IPS DF 4.7 (cell line): ENCODE results near the gene GNG7.
"Not testable (repeated sequence)": the region's sequence is repeated elsewhere in the genome, so short reads cannot be mapped to it uniquely, and the experiment has no call there.

Source experiments
- DNase-seq: peaks from one replicate; pipeline ENCODE4 v3.0.0-alpha.2; 2013; ENCODE audit warnings: low spot score; ENCODE audit errors: extremely low read depth

GNG7 gene

DNA sequence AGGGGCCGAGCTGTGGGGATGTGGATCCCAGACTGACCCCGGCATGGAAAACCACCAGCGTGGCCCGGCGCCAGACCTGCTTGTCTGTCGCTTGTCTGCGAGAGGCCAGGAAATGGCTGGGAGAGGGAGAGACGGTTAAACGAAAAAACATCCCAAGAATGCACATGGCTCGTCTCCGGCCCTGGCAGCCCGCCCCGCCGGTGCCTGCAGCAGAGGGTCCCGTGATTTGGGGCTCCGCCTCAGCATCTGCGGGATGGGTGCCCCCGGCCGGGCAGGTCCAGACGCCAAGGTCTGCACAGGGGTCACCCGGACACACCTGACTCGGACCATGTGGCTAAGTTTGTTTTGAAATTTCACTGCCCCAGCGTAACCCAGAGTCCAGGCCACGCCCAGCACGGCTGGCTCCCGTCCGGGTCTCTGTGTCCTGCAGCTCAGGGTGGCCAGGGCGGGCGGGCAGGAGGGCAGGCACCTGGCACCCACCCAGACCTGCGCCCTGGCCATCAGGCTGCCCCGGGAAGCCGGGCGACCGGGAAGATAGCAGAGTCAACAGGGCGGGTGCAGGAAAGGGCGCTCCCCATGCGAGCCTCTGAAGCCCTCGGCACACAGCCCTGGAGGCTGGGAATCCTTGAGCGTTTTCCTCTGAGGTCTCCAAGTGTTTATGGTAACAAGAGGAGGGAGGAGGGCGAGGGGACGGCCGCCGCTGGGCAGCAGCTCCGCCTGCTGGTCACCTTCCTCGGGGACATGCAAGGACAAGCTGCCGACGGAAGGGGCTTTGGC, 123.4 kb downstream of the GNG7 start:
- no peak for DNase-seq

DNA sequence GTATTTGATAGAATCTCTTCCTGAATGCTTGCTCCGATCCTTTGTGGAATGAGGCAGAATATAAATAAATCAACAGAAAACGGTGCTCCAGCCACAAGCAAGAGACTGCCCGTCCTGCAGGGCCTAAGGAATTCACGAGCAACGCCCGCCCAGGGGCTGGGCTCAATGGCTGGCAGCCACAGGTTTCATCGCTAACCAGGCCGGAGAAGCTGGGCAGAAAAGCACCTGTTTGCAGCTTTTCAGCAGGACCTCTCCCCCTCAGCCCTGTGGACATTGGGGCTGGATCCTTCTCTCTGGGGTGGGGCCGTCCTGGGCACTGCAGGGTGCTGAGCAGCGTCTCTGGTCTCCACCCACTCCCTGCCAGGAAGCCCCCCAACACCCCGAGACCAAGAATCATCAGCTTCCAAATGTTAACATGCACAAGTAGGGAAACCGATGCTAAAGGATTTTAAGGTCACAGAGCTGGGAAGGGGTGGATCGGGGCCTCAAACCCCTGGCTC, 124.1 kb downstream of the GNG7 start:
- no peak for DNase-seq

DNA sequence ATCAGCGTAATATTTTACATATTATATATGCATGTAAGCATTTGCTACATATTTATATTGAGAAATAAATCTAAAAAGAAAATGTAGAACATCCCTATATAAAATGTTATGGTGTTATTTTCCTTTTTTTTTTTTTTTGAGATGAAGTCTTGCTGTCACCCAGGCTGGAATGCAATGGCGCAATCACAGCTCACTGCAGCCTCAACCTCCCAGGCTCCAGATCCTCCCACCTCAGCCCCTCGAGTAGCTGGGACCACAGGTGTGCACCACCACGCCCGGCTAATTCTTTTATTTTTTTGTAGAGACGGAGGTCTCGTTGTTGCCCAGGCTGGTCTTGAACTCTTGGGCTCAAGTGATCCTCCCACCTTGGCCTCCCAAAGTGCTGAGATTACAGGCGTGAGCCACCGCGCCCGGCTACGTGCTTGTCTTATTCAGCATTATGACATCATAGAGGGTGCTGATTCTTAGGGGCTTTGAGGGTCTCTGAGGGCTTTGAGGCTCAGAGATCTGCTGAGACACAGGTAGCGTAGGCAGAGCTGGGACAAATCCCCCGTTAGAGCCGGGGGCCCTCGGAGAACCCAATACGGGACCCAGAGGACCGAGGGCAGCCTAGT, 124.7 kb downstream of the GNG7 start:
- no peak for DNase-seq

DNA sequence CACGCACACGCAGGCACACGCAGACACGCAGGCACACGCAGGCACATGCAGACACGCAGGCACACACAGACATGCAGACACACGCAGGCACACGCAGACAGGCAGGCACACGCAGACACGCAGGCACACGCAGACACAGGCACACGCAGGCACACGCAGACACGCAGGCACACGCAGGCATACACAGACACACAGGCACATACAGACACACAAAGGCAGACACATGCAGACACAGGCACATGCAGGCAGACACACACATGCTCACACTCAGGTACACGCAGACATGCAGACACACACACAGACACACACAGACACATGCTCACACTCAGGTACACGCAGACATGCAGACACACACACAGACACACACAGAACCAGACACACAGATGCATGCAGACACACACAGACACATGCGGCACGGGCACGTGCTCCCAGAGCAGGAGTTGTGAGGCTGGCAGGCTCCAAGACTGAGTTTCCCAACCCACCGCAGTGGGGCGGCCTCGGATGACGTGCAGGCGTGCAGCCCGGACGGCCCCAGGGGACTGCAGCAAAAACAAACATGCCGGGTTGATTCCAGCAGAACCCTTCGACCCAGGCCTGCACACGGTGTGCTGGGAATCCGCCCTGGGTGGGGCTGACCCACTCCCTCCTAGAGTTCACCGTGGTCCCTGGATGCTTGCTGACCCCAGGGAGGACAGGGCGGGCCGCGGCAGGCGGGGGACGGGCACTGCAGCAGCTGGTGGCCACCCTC, 126.6 kb downstream of the GNG7 start:
- DNase-seq: no peak

DNA sequence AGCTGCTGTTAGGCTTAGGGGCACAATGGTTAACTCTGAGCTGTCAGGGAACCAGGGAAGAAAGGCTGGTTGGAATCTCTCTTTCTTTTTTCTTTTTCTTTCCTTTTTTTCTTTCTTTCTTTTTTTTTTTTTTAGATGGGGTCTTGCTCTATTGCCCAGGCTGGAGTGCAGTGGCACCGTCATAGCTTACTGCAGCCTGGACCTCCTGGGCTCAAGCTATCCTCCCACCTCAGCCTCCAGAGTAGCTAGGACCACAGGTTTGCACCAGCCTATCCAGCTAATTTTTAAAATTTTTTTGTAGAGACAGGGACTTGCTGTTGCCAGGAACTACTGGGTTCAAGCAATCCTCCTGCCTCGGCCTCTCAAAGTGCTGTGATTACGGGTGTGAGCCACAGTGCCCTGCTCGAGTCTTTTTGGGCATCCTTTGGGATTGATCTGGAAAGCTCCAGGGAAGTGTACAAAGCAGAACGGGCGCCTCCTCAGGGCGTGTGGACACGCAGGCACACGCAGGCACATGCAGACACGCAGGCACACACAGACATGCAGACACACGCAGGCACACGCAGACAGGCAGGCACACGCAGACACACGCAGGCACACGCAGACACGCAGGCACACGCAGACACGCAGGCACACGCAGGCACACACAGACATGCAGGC, 127.4 kb downstream of the GNG7 start:
- no peak for DNase-seq

DNA sequence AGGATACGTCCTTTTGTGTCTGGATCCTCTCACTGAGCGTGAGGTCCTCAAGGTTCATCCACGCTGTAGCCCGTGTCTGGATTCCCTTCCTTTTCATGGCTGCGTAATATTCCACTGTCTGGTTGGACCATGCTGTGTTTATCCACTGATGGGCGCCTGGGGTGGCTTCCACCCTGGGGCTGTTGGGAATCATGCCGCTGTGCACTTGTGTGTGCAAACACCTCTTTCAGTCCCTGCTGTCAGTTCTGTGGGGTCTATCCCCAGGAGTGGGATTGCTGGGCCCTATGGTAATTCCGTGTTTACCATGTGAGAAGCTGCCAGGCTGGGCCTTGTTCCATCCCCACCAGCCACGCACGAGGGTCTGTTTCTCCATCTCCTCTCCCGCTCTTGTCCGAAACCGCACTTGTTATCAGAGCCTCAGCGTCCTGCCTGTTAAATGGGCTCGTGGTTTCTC, 128.0 kb downstream of the GNG7 start:
- DNase-seq: no peak

DNA sequence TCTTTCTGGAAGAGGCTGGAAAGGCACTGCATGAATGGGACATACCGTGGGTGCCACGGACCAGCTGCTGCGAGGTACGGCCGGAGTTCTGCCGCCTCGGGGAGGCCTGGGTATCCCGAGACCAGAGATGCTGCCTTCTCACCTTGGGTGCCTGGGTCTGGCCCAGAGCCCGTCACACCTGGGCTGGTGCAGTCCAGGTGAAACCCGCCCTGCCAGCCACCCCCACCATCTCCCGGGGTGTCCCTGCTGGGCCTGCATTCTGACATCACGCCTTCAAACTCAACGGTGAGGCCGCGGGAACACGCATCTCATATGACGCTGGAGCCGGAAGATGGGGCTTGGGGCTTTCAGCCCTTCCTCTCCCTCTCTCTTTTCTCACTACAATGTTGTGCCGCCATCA, 128.6 kb downstream of the GNG7 start:
- no peak for DNase-seq

DNA sequence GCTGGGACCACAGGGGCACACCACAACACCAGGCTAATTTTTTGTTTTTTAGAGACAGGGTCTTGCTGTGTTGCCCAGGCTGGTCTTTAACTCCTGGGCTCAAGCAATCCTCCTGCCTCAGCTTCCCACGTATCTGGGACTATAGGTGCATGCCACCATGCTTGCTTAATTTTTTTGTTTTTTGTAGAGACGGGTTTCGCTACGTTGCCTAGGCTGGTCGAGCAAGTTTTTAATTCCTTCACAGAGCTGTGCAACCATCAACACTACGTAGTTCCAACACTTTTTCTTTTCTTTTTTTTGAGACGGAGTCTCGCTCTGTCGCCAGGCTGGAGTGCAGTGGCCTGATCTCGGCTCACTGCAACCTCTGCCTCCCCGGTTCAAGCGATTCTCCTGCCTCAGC, 130.3 kb downstream of the GNG7 start:
- DNase-seq: not testable (repeated sequence)

DNA sequence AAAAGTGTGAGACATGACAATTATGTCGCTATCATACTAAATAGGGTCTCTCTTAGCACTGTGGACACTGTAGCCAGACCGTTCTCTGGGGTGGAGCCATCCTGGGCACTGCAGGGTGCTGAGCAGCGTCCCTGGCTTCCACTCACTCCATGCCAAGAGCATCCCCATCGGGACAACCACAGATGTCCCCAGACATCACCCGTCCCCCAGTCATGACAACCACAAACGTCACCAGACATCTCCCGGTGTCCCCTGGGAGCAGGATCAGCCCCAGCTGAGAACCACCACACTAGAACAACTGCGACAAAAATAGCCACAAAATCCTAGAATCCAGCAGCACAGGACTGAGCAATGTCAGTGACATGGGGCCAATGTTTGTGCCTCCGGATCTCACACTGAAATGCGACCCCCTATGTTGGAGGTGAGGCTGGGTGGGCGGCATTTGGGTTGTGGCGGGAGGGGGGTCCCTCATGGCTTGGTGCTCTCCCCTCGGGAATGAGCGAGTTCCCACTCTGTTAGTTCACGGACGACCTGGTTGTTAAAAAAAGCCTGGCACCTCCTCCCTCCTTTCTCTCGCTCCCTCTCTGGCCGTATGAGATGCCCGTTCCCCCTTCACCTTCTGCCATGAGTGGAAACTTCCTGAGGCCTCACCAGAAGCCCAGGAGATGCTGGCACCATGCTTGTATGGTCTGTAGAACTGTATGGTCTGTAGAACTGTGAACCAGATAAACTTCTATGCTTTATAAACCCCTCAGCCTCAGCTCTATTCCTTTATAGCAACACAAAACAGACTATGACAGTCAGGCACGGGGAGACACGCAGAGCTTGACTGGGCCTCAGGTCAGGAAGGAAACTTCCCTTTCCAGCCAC, 132.7 kb downstream of the GNG7 start:
- no peak for DNase-seq

DNA sequence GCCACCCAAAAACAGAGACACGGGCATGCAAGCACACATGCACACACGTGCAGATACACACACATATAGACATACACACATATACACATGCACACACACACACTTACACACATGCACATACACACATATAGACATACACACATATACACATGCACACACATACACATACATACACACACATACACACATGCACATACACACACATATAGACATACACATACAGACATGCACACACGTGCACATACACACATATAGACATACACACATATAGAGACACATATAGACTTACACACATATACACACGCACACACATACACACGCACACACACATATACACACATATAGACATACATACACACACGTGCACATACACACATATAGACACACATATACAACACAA, 134.5 kb downstream of the GNG7 start:
- no peak for DNase-seq

DNA sequence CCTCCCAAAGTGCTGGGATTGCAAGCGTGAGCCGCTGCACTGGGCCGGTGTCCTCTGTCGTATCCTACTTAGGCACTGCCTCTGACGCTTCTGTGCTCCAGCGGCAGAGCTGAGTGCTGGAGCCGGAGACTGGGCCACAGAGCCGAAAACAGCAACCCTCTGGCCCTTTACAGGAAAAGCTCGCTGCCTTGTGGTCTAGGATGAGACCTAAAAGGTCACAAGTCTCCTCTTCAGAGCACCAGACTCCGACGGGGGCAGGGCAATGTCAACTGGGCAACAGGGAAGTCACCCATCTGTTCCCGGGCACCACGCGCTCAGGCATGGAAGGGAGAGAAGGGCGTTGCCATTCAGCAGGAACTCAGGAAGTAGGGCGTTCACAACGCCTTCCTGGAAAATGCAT, 134.9 kb downstream of the GNG7 start:
- DNase-seq: no peak

DNA sequence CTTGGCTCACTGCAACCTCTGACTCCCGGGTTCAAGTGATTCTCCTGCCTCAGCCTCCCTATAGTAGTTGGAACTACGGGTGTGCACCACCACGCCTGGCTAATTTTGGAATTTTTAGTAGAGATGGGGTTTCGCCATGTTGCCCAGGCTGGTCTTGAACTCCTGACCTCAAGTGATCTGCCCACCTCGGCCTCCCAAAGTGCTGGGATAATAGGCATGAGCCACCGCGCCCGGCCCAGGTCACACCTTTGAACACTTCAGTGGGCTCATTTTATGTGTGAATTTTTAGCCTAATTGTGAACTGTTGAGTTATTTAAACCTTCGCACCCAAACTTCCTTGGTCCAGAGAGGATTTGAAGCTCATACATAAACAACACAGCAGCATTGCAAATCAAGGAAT, 138.9 kb downstream of the GNG7 start:
- not testable (repeated sequence) for DNase-seq

DNA sequence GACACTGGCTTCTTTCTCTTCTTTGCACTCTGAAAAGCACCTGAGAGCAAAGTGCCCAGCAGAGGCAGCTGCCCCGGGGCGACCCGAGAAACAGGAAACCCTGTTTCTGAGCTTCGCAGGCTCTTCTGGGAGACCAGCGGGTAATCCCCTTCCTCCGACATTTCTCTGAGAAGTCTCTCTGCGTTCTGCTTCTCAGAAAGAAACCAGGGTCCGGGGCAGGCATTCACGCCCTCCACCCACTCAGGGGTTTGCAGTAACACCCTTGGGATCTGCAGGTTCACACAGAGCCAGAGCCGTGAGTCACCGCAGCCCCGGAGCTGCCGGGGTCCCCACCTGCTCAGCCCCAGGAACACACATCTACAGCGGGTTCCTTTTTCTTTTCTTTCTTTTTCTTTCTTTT, 140.6 kb downstream of the GNG7 start:
- no peak for DNase-seq

DNA sequence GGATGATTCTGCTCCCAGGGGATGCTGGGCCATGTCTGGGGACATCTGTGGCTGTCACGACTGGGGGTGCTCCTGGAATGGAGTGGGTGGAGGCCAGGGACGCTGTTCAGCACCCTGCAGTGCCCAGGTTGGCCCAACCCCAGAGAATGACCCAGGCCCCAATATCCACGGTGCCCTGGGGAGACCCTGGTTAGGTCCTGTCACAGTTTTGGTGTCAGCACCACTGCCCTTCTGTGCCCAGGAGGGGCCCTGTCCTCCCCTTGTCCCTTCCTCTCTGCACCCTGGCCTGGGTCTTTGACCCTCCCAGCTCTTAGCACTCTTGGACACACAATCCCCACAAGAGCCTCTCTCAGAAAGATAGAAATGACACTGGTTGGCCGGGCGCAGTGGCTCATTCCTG, 141.3 kb downstream of the GNG7 start:
- DNase-seq: no peak

DNA sequence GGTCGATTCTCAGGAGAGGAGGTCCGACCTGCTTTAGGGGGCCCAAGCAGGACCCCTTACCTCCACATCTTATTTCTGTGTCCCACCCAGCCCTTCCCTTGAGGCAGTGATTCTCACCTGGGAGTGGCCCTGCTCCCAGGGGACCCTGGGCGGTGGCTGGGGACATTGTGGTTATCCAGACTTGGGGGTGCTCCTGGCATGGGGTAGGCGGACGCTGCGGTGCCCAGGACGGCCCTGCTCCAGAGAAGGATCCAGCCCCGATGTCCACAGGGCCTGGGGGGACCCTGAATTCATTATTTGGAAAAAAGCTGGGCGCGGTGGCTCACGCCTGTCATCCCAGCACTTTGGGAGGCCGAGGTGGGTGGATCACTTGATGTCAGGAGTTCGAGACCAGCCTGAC, 142.1 kb downstream of the GNG7 start:
- DNase-seq: no peak

DNA sequence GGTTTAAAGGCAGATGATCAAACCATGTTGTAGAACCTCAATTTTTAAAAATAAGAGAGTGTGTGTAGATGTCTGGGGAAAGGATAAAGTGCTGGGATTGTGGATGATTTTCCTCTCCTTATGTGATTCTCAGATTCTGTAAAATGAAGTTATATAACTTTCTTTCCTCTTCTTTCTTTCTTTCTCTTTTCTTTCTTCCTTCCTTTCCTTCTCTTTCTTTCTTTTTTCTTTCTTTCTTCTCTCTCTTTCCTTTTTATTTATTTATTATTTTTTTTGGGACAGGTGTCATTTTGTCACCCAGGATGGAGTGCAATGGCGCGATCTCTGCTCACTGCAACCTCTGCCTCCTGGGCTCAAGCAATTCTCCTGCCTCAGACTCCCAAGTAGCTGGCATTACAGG, 144.0 kb downstream of the GNG7 start:
- no peak for DNase-seq

DNA sequence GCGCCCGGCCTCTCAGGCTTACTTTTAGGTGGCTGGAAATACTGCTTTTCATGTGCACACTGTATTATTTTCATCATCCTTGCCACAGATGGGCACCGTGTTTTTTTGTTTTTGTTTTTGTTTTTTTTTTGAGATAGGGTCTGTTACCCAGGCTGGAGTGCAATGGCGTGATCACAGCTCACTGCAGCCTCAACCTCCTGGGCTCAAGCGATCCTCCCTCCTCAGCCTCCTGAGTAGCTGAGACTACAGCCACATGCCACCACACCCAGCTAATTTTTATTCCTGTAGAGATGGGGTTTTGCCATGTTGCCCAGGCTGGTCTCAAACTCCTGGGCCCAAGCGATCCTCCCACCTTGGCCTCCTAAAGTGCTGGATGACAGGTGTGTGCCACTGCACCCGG, 144.4 kb downstream of the GNG7 start:
- DNase-seq: not testable (repeated sequence)

DNA sequence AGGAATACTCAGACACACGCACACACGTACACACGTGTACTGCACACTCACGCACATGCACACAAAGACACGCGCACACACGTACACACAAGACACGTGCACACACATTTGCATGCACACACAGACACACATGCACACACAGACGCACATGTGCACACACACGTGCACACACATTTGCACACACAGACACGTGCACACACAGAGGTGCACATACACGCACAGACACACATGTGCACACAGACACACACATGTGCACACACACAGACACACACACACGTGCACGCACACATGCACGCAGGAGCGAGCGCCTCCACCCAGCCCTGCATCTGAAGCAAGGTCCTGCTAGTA, 145.4 kb downstream of the GNG7 start:
- DNase-seq: no peak

DNA sequence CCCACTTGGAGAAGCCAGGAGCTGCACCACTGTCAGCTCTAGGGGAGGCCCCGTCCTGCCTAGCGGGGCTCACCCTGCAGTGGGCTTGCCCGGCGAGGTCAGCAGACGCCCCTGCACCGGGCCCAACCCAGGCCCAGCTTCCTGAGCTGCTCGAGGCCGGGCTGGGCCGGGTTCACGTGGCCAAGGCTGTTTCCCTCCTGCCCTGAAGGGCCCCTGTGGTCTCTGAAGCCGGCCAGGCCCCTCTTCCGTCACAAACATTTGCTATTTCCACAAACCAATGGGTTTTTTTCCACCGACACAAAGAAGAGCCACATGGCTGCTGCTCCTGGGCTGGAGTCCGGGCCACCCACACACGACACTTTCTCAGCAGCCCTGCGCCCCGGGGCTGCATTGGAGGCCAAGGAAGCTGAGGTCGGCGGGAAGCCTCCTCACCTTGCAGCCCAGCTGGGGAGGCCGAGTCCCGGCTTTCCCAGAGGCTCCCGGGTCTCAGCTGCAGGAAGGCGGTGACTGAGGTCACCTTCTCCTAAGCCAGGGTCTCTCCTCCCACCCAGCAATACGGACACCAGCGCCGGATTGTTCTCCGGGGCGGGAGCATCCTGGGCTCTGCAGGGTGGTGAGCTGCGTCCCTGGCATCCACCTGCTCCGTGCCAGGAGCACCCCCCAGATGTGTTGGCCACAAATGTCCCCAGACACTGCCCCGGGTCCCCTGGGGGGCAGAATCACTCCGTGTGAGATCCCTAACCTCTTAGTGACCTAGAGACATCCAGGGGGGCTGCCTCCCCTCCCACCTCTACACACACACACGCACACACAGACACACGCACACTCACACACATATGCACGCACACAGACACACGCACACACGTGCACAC, 146.0 kb downstream of the GNG7 start:
- DNase-seq: no peak
